GM12892 (cell line): ENCODE data around the gene DAW1.

Experiments
- POLR2A ChIP-seq: IDR thresholded peaks from 2 replicates; pipeline ENCODE4 v1.6.1; 2011; ENCODE audit warnings: low read depth, low read length, control low read depth
- POLR2AphosphoS5 ChIP-seq: IDR thresholded peaks from 2 replicates; pipeline ENCODE4 v1.6.1; 2011; ENCODE audit warnings: low read depth, low read length, control low read depth
- TAF1 ChIP-seq: IDR thresholded peaks from 2 replicates; pipeline ENCODE4 v1.6.1; 2011; ENCODE audit warnings: low read depth, mild to moderate bottlenecking, control low read depth, low read length, borderline replicate concordance

- TF ChIP-seq TAF1, result no peak
- TF ChIP-seq POLR2AphosphoS5, result no peak
- no peak for TF ChIP-seq POLR2A
Observed at GRCh38 chr2:227942965-227943364, 71.5 kb downstream of the DAW1 start.
